ENCODE data around the gene MACO1. TPM values are rescaled to one million over a fixed set of nuclear protein-coding genes. Genes with fewer than 3 reads are reported as not detected.

MACO1 gene
- total and polyA plus RNA-seq, 5 donors from 2014 or later = 5.0 to 20.3 (median 5.8) TPM

DNA sequence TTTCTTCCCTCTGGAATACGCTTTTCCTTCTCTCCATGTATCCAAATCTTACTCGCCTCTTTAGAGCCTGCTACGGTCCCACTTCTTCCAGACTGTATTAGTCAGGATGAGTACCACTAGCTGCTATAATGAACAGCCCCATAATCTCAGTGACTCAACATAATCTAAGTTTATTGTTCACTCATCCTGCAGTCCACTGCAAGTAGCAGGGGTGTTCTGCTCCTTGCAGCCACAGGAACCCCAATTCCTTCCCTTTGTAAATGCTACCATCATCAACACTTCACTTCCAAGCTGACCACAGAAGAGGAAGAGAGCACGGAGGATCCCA lies 94.6 kb downstream of the MACO1 start:
- H3K27ac ChIP-seq (ENCODE audit: insufficient read depth, low read length, poor library complexity, severe bottlenecking) = no peak overlapping the region
- H3K36me3 ChIP-seq (ENCODE audit: control insufficient read depth, insufficient read depth, low read length) = no peaks in the 10 kb centered on the region
- peaks cover 5% of the 10 kb centered on the region for H3K4me1 ChIP-seq (ENCODE audit: control insufficient read depth, insufficient read depth, low read length, poor library complexity, severe bottlenecking)
- Mint-ChIP-seq H3K27me3 (no peaks in the 10 kb centered on the region), H3K36me3 (no peaks in the 10 kb centered on the region), H3K4me3 (no peak overlapping the region), H3K4me1 (peaks cover 4 to 10% (median 8%) of the 10 kb centered on the region in 4 donors), H3K9me3 (peaks cover 0 to 4% (median 0%) of the 10 kb centered on the region in 7 donors), H3K27ac (no peak overlapping the region)
- no peaks in the 10 kb centered on the region for H3K27me3 ChIP-seq (ENCODE audit: control insufficient read depth, insufficient read depth, low read length)
- ATAC-seq (ENCODE audit: low read depth in 2 of 2) (no peak), DNase-seq (no peak)
- H3K4me3 ChIP-seq (ENCODE audit: low read depth, low read length) = no peak overlapping the region
- H3K9me3 ChIP-seq (ENCODE audit: control insufficient read depth in 2 of 2, low read length in 2 of 2) = no peaks in the 10 kb centered on the region

DNA sequence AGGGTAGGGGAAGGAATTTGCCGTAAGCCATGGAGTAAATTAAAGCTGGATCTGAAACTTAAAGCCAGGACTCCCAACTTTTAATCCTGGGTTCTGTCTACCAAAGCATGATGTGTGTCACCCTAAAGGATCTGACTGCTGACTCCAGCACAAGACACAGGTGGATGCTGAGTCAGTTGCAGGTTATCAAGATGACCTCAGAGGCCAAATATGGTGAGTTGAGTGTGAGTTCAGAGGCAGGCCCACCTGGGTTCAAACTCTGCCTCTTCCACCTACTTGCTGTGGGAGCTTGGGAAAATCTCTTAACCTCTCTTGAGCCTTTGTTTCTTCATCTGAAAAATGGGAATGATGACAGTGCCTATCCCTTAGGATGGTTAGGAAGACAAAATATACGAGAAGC lies 96.1 kb downstream of the MACO1 start:
- ATAC-seq (ENCODE audit: low read depth in 2 of 2) (no peak), DNase-seq (no peak)
- Mint-ChIP-seq H3K9me3 (peaks cover 0 to 4% (median 0%) of the 10 kb centered on the region in 7 donors), H3K36me3 (no peaks in the 10 kb centered on the region), H3K27me3 (no peaks in the 10 kb centered on the region), H3K27ac (peak overlapping the region in 1 of 3 donors; percentile 20), H3K4me3 (no peak overlapping the region), H3K4me1 (peaks cover 0 to 5% (median 3%) of the 10 kb centered on the region in 4 donors)
- H3K4me1 ChIP-seq (ENCODE audit: control insufficient read depth, insufficient read depth, low read length, poor library complexity, severe bottlenecking) = no peaks in the 10 kb centered on the region
- no peaks in the 10 kb centered on the region for H3K27me3 ChIP-seq (ENCODE audit: control insufficient read depth, insufficient read depth, low read length)
- H3K27ac ChIP-seq (ENCODE audit: insufficient read depth, low read length, poor library complexity, severe bottlenecking) = no peak overlapping the region
- H3K4me3 ChIP-seq (ENCODE audit: low read depth, low read length) = no peak overlapping the region
- no peaks in the 10 kb centered on the region for H3K9me3 ChIP-seq (ENCODE audit: control insufficient read depth in 2 of 2, low read length in 2 of 2)
- no peaks in the 10 kb centered on the region for H3K36me3 ChIP-seq (ENCODE audit: control insufficient read depth, insufficient read depth, low read length)

DNA sequence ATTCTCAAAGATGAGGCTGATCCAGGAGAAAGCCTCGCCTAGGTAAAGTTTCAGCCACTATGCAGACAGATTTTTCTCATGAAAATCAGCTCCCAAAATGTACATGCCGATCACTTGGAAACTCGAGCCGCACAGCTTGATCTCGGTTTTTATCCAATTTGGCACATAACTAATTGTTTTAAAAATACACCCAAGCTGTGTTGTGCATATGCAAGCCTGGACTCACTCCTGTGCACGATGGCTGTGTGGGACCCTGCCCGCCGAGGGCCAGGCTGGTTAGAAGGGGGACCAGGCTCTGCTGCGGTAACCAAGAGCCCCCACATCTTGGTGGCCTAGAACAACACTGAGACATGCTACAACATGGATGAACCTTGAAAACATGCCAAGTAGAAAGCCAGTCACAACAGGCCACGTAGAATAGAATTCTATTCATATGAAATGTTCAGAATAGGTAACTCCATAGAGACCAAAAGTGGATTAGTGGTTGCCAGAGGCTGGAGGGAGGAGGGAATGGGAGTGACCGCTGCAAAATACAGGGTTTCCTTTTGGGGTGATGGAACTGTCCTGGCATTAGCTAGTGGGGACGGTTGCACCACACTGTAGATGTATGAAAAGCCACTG lies 96.6 kb downstream of the MACO1 start:
- Histone ChIP-seq H3K36me3 (ENCODE audit: control insufficient read depth, insufficient read depth, low read length) (no peaks in the 10 kb centered on the region), H3K27ac (ENCODE audit: insufficient read depth, low read length, poor library complexity, severe bottlenecking) (no peak overlapping the region), H3K27me3 (ENCODE audit: control insufficient read depth, insufficient read depth, low read length) (no peaks in the 10 kb centered on the region), H3K4me1 (ENCODE audit: control insufficient read depth, insufficient read depth, low read length, poor library complexity, severe bottlenecking) (no peaks in the 10 kb centered on the region), H3K9me3 (ENCODE audit: control insufficient read depth in 2 of 2, low read length in 2 of 2) (no peaks in the 10 kb centered on the region), H3K4me3 (ENCODE audit: low read depth, low read length) (no peak overlapping the region)
- no peak for DNase-seq
- ATAC-seq (ENCODE audit: low read depth in 2 of 2) = no peak
- Mint-ChIP-seq H3K27ac (peak overlapping the region in 1 of 3 donors; percentile 60), H3K9me3 (peaks cover 0 to 4% (median 0%) of the 10 kb centered on the region in 7 donors), H3K4me3 (no peak overlapping the region), H3K27me3 (no peaks in the 10 kb centered on the region), H3K36me3 (no peaks in the 10 kb centered on the region), H3K4me1 (peaks cover 0 to 5% (median 3%) of the 10 kb centered on the region in 4 donors)

DNA sequence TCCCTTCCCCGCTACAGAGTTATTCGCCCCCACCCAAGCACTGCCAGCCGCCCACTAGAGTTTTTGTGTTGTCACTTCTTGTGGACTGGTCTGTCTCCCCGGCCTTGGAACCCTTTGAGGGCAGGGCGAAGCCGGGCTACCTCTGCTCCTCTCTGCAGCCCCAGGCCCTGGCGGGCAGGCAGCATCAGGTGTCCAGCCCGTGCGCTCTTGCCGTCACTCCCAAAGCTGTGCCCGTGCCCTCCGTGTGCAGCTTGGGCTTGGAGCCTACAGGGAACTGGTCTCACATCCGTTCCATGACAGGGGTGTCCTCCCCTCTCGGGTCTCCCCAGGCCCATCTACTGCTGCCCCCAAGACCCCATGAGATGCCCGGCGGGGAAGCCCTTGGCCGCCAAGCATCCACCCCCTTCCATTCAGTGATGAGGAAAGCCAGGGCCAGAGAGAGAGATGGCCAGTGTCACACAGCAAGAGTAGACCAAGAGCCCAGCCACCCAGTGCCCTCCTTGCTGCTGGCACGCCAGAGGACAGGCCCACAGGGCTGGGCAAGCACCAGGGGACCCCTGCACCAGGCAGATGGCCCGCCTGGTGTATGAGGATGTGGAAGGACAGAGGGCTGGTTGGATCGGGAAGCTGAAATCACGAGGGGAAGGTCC lies 97.4 kb downstream of the MACO1 start:
- ATAC-seq (ENCODE audit: low read depth in 2 of 2) (no peak), DNase-seq (no peak)
- Histone ChIP-seq H3K9me3 (ENCODE audit: control insufficient read depth in 2 of 2, low read length in 2 of 2) (no peaks in the 10 kb centered on the region), H3K4me3 (ENCODE audit: low read depth, low read length) (no peak overlapping the region), H3K27ac (ENCODE audit: insufficient read depth, low read length, poor library complexity, severe bottlenecking) (no peak overlapping the region), H3K36me3 (ENCODE audit: control insufficient read depth, insufficient read depth, low read length) (no peaks in the 10 kb centered on the region), H3K27me3 (ENCODE audit: control insufficient read depth, insufficient read depth, low read length) (no peaks in the 10 kb centered on the region), H3K4me1 (ENCODE audit: control insufficient read depth, insufficient read depth, low read length, poor library complexity, severe bottlenecking) (no peaks in the 10 kb centered on the region)
- Mint-ChIP-seq H3K4me1 (peaks cover 0 to 5% (median 3%) of the 10 kb centered on the region in 4 donors), H3K4me3 (no peak overlapping the region), H3K9me3 (peaks cover 0 to 4% (median 0%) of the 10 kb centered on the region in 7 donors), H3K36me3 (no peaks in the 10 kb centered on the region), H3K27me3 (no peaks in the 10 kb centered on the region), H3K27ac (no peak overlapping the region)

DNA sequence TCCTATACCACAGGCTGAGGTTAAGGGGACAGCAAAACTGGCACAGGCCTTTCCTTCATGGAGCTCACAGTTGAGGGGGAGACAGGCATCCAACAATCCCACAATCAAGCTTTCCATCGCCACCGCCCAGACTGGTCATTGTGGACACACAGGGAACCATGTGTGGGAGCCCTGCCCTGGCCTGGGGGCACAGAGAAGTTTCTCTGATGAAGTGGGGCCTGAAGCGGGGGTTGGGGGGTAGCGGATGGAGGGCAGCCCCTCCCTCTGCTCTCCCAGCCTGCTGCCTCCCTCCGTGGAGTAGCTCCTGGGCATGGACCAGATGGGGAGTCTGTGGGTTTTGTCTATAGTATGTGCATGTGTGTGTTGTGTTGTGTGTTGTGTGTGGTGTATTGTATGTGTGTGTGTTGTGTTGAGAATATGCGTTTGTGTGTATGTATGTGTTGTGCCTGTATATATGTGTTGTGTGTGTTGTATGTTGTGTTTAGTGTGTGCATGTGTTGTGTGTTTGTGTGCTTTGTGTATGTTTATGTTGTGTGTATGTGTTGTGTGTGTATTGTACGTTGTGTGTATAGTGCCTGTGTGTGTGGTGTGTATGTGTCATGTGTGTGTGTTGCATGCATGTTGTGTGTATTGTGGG lies 98.3 kb downstream of the MACO1 start:
- DNase-seq (no peak), ATAC-seq (ENCODE audit: low read depth in 2 of 2) (no peak)
- Histone ChIP-seq H3K27ac (ENCODE audit: insufficient read depth, low read length, poor library complexity, severe bottlenecking) (no peak overlapping the region), H3K36me3 (ENCODE audit: control insufficient read depth, insufficient read depth, low read length) (no peaks in the 10 kb centered on the region), H3K9me3 (ENCODE audit: control insufficient read depth in 2 of 2, low read length in 2 of 2) (no peaks in the 10 kb centered on the region), H3K4me3 (ENCODE audit: low read depth, low read length) (no peak overlapping the region), H3K4me1 (ENCODE audit: control insufficient read depth, insufficient read depth, low read length, poor library complexity, severe bottlenecking) (no peaks in the 10 kb centered on the region), H3K27me3 (ENCODE audit: control insufficient read depth, insufficient read depth, low read length) (no peaks in the 10 kb centered on the region)
- Mint-ChIP-seq H3K4me3 (no peak overlapping the region), H3K27ac (no peak overlapping the region), H3K27me3 (no peaks in the 10 kb centered on the region), H3K4me1 (peaks cover 0 to 5% (median 4%) of the 10 kb centered on the region in 4 donors), H3K9me3 (peaks cover 0 to 4% (median 0%) of the 10 kb centered on the region in 7 donors), H3K36me3 (no peaks in the 10 kb centered on the region)

DNA sequence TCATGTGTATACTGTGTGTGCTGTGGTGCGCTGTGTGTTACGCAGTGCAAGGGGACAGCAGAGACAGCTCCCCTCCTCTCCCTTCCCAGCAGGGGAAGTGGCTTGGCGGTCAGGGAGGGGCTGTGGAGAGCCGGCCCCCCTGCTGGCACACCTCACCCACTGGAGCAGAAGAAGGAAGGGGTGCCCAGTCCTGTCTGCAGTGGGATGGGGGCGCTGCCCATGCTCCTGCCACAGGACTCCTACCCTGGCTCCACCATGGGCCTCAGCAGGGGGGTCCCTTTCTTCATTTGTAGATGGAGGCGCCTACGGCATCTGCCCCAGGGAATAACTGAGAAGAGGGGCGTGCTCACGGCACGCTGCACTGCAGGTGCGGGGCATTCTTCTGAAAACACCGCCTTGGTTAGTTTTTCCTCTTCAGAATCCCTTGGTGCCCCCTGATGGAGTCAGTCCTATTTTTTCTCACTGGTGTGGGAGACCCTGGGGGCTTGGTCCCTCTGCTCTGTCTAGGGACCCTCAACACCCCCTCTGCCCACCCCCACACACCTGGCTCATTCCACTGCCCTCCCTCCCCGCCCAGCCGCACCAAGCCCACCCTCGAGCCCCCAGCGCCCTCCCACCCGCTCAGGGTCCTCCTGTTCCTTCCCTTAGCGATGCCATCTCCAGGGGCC lies 99.0 kb downstream of the MACO1 start:
- no peaks in the 10 kb centered on the region for H3K36me3 Mint-ChIP-seq
- H3K4me3 Mint-ChIP-seq = no peak overlapping the region
- H3K4me1 ChIP-seq (ENCODE audit: control insufficient read depth, insufficient read depth, low read length, poor library complexity, severe bottlenecking) = no peaks in the 10 kb centered on the region
- H3K9me3 ChIP-seq (ENCODE audit: control insufficient read depth in 2 of 2, low read length in 2 of 2) = no peaks in the 10 kb centered on the region
- H3K4me1 Mint-ChIP-seq = peaks cover 0 to 5% (median 4%) of the 10 kb centered on the region in 4 donors
- peaks cover 0 to 4% (median 0%) of the 10 kb centered on the region in 7 donors for H3K9me3 Mint-ChIP-seq
- no peaks in the 10 kb centered on the region for H3K36me3 ChIP-seq (ENCODE audit: control insufficient read depth, insufficient read depth, low read length)
- no peaks in the 10 kb centered on the region for H3K27me3 ChIP-seq (ENCODE audit: control insufficient read depth, insufficient read depth, low read length)
- DNase-seq (no peak), ATAC-seq (ENCODE audit: low read depth in 2 of 2) (no peak)
- H3K27me3 Mint-ChIP-seq = no peaks in the 10 kb centered on the region
- H3K27ac ChIP-seq (ENCODE audit: insufficient read depth, low read length, poor library complexity, severe bottlenecking) = no peak overlapping the region
- no peak overlapping the region for H3K27ac Mint-ChIP-seq
- no peak overlapping the region for H3K4me3 ChIP-seq (ENCODE audit: low read depth, low read length)

DNA sequence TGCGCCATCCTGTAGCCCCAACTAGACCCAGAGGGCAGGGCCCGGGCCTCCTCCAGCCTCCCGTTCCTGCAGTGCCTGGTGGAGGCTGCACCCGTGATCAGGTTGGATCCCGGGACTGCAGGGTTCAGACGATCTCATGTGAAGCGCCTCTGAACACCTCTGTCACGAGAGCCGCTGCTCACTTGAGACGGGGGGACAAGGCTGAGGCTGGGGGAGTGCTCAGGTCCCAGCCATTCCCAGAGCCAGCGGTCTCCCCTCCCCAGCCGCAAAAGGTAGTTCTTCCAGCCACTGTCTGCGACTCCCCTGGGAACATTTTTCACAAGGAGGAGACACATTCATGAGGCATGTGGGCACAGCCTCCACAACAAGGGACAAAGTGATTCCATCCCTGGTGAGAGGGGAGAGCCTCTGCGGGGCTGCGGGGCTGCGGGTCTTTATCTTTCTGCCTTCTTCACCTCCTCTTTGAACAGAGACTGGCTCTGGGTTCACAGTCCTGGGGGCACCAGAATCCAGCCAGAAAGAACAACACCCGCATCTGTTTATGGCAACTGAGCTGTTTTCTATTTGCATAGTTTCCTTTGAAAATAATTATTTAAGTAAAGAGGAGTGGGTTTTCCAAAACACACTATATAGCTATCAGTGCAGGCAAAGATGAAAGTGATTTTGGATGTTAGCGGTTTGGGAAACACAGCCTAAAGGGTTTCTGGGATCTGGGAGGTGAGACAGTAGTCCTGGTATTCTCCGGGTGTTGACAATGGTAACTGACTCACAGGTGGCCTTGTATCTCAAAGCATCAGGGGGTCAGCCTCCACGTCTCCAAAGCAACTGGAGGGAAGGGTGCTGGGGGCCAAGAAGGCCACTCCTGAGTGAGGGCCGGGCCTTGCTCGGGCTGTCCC lies 99.7 kb downstream of the MACO1 start:
- ATAC-seq (ENCODE audit: low read depth in 2 of 2) = no peak

More for the DNA sequence above, 99.7 kb downstream of the MACO1 start:
- no peaks in the 10 kb centered on the region for H3K36me3 Mint-ChIP-seq
- H3K36me3 ChIP-seq (ENCODE audit: control insufficient read depth, insufficient read depth, low read length) = no peaks in the 10 kb centered on the region
- no peaks in the 10 kb centered on the region for H3K9me3 ChIP-seq (ENCODE audit: control insufficient read depth in 2 of 2, low read length in 2 of 2)
- H3K27ac ChIP-seq (ENCODE audit: insufficient read depth, low read length, poor library complexity, severe bottlenecking) = no peak overlapping the region
- H3K4me1 ChIP-seq (ENCODE audit: control insufficient read depth, insufficient read depth, low read length, poor library complexity, severe bottlenecking) = no peaks in the 10 kb centered on the region
- peaks cover 0 to 4% (median 2%) of the 10 kb centered on the region in 4 donors for H3K4me1 Mint-ChIP-seq
- H3K27ac Mint-ChIP-seq = no peak overlapping the region
- H3K27me3 ChIP-seq (ENCODE audit: control insufficient read depth, insufficient read depth, low read length) = no peaks in the 10 kb centered on the region
- peak overlapping the region in 1 of 4 donors; percentile 21 for H3K4me3 Mint-ChIP-seq
- no peak overlapping the region for H3K4me3 ChIP-seq (ENCODE audit: low read depth, low read length)
- H3K27me3 Mint-ChIP-seq = no peaks in the 10 kb centered on the region
- DNase-seq = no peak
- peaks cover 0 to 1% (median 0%) of the 10 kb centered on the region in 7 donors for H3K9me3 Mint-ChIP-seq

Measured in CD4-positive, CD25-positive, alpha-beta regulatory T cell (primary cell).